GM13976 (cell line): ENCODE data around the gene MPDU1.
A peak's percentile ranks its signal among the peaks of the same experiment; 100 is the strongest.

Experiments used
- DNase-seq: peaks from one replicate; pipeline ENCODE4 v3.0.0; 2012; ENCODE audit warnings: low spot score
- in situ Hi-C: fragments of 300-500 bp; cut with MboI; formaldehyde crosslinking; loops from one replicate; pipeline ENCODE4 v1.12.0; 2022; ENCODE audit warnings: low sequenced_read_pairs, mixed read lengths, inconsistent platforms; ENCODE audit not compliant: unreplicated experiment
- TF ChIP-seq, protein P1 (sequence below): IDR thresholded peaks from 2 replicates; pipeline ENCODE4 v1.5.1; 2012; ENCODE audit warnings: borderline replicate concordance, mild to moderate bottlenecking; ENCODE audit not compliant: insufficient read depth; ENCODE audit errors: extremely low read depth, missing control alignments, control extremely low read depth

Gene MPDU1

DNA sequence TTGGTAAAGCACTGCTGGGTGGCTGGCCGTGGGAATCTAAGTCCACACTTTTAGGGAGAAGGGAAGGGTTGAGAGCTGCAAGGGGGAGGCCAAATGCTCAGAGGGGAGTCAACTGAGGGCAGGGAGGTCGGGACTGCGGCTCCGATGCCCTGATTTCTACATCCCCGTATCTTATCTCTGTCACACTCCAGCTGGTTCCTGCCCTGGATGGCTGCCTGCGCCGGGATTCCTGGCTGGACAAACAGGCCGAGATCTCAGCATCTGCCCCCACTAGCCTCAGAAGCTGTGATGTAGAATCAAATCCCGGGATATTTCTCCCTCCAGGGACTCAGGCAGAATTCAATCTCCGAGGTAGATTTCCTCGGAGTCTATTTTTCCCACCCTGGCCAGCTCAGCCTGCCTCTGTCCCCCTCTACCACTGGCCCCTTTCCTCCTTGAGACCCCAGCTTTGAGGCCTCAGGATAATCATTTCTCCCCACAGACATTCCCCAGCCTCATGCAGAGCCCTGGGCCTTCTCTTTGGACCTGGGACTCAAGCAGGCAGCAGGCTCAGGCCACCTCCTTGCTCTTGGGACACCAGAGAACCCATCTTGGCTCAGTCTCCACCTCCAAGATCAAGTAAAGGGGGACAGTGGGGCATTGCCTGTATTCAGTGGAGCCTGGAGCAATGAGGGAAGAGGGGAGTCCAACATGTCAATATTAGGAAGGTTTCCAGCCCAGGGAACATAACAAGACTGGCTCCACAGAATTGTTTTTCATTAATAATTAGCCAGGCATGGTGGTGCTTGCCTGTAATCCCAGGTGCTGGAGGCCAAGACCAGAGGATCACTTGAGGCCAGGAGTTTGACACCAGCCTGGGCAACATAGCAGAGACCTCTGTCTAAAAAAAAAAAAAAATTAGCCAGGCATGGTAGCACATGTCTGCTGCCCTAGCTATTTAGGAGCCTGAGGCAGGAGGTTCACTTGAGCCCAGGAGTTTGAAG is 48.0 kb downstream of the MPDU1 start:
- TF ChIP-seq, protein P1, sequence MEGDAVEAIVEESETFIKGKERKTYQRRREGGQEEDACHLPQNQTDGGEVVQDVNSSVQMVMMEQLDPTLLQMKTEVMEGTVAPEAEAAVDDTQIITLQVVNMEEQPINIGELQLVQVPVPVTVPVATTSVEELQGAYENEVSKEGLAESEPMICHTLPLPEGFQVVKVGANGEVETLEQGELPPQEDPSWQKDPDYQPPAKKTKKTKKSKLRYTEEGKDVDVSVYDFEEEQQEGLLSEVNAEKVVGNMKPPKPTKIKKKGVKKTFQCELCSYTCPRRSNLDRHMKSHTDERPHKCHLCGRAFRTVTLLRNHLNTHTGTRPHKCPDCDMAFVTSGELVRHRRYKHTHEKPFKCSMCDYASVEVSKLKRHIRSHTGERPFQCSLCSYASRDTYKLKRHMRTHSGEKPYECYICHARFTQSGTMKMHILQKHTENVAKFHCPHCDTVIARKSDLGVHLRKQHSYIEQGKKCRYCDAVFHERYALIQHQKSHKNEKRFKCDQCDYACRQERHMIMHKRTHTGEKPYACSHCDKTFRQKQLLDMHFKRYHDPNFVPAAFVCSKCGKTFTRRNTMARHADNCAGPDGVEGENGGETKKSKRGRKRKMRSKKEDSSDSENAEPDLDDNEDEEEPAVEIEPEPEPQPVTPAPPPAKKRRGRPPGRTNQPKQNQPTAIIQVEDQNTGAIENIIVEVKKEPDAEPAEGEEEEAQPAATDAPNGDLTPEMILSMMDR, result no peak
- DNase-seq, result peak; percentile 12

DNA sequence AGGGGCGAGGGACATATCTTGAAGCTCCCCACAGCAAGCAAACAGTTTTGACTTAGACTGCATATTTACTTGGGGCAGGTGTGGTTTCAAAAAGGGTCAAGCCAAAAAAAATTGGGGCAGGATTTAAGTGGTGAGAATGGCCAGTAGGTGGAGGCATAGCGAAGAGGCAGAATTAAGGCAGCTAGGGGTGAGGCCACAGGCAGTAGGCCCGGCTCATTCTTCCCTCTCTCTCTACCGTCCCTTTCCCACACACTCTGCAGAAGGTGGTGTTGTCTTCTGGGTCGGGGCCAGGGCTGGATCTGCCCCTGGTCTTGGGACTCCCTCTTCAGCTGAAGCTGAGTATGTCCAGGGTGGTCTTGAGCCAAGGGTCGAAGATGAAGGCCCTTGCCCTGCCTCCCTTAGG is 48.8 kb downstream of the MPDU1 start:
- no peak for DNase-seq
- TF ChIP-seq, protein P1, result peak; percentile 59
- in situ Hi-C loops, result no loop called here

More for the DNA sequence above, 48.0 kb downstream of the MPDU1 start:
- in situ Hi-C loops, result no loop called here

DNA sequence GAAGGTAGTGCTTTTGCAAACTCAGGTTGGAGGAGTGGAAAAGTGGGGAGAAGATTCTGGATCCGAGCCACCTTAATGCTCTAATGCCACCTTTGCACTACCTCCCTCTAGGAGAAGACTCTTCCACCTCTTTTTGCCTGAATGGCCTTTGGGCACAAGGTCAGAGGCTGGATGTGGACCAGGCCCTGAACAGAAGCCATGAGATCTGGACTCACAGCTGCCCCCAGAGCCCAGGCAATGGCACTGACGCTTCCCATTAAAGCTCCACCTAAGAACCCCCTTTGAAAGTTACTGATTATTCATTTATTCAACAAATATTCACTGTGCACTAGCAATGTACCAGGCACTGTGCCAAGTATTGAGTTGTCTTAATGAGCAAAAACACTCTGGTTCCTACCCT is 49.4 kb downstream of the MPDU1 start:
- DNase-seq, result no peak
- in situ Hi-C loops, result no loop called here
- TF ChIP-seq, protein P1, result no peak

DNA sequence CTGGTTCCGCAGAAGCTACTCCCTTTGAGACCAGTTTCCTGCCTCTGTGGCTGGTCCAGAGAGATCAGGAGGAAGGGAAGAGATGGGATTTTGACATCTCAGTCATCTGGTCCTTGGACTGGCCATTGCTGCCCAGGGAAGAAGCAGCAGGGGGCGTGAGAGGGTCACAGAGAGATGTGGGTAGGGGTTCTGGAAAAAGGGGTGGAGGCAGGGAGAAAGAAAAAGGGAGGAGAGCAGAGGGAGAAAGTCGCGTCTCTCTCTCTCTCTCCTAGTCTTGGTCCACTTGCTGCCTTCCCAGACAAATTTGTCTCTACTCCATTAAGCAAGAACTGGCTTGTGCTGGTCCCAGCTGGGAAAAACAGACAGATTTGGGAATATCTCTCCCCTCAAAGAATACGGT is 50.7 kb downstream of the MPDU1 start:
- DNase-seq, result peak; percentile 58
- TF ChIP-seq, protein P1, result peak; percentile 35
- in situ Hi-C loops, result no loop called here

DNA sequence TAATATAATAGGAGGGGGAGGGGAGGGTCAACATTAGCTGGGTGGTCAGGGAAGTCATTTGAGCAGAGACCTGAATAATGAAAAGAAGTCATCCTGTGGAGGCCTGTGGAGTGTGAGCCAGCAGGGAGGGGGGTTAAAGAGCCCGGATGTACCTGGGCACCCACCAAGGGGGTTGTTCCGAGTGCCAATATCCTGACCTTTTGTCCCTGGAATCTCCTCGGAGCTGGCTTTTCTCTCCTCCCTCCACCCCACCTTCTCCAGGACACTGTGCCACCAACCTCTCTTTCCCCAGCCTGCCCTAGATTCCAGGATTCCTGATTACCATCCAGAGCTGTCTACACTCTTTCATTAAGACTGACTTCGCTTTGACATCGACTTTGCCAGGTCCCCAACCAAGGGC is 52.5 kb downstream of the MPDU1 start:
- DNase-seq, result no peak
- in situ Hi-C loops, result no loop called here
- TF ChIP-seq, protein P1, result no peak
